NCI-H82 treated with DMSO at 0.1 percent for 48 hours (cell line): ENCODE measurements around the gene BABAM2.
A peak's percentile ranks its signal among the peaks of the same experiment; 100 is the strongest.
"Not testable (repeated sequence)": the region's sequence is repeated elsewhere in the genome, so short reads cannot be mapped to it uniquely, and the experiment has no call there.

Source experiments
- DNase-seq: peaks from one replicate; lab custom pipeline; 2025; ENCODE audit not compliant: unreplicated experiment; lab: John Stamatoyannopoulos, UW

The BABAM2 gene

DNA sequence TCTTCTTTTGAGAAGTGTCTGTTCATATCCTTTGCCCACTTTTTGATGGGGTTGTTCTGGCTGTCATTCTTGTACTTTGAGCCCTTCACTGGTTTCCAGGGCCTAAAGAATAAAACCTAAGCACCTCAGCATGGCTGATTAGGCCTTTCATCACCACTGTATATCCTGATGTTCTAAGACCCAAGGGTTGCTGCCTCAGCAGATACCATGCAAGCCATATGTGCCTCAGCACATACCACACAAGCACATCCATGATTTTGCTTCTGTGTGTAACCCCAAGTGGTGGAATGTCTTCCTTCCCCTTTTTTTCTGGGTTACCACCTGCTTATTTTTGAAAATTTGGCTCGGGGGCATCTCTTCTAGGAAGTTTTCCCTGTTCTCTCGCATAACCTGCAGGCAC, 11.7 kb upstream of the BABAM2 start:
- DNase-seq = no peak

GRCh38 chr2:27881815-27882583, 8.5 kb upstream of the BABAM2 start:
- not testable (repeated sequence) for DNase-seq

DNA sequence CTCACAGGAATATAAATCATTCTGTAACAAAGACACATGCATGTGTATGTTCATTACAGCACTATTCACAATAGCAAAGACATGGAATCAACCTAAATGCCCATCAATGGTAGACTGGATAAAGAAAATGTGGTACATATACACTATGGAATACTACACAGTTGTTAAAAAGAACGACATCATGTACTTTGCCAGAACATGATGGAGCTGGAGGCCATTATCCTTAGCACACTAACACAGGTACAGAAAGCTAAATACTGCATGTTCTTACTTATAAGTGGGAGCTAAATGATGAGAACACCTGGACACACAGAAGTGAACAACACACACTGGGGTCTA, 8.0 kb upstream of the BABAM2 start:
- not testable (repeated sequence) for DNase-seq

DNA sequence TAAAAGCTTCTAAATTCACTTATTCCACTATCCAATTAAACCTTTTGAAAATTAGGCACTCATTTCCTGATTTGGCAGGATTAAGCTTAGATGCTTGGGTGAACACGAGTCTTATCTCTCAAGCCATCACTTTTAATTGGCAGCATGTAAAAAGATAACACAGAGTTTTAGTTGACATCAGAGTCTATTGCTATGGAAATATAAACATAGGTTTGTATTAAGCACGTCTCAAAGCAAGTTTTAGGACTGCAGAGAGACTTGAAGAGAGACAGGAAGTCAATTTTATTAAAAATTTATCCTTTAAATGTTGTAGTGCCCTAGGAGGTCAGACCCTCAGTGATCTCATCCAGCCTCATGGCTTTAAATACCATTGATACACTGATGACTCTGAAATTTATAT, 5.9 kb upstream of the BABAM2 start:
- DNase-seq = peak; percentile 92

GRCh38 chr2:27885234-27885633, 5.3 kb upstream of the BABAM2 start:
- DNase-seq = peak; percentile 80

DNA sequence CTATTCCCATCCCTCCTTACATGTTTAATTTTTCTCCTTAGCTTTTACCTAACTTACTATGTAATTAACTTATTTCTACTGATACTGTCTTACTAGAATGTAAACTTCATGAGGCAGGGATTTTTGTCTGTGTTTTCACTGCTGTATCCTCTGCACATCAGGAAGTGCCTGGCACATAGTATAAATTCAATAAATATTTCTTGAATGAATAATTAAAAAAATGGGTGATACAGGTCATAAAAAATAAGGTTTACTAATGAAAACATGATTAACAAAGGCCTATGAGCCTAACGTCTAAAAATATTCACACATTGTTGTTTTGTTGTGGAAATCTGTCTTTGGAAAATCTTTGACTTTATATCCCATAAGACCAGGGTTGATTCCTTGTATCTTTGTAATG, 4.9 kb upstream of the BABAM2 start:
- DNase-seq = no peak

DNA sequence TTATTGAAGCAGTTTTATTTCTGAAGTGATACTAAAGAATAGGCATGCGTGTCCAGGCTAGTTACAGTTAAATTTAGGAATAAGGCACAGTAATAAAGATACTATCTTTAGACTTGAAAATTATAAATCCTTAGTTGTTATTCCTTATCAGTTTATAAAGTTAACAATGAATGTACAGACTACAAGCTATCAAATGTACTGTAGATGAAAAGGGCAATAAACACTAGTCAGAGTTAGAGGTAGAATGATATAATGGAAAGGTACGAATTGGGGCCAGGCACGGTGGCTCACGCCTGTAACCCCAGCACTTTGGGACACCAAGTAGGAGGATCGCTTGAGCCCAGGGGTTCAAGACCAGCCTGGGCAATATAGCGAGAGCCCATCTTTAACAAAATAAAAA, 4.2 kb upstream of the BABAM2 start:
- no peak for DNase-seq

- DNase-seq = no peak
Measured at GRCh38 chr2:27887111-27887510, 3.4 kb upstream of the BABAM2 start.

GRCh38 chr2:27887830-27888229, 2.7 kb upstream of the BABAM2 start:
- DNase-seq = no peak

DNA sequence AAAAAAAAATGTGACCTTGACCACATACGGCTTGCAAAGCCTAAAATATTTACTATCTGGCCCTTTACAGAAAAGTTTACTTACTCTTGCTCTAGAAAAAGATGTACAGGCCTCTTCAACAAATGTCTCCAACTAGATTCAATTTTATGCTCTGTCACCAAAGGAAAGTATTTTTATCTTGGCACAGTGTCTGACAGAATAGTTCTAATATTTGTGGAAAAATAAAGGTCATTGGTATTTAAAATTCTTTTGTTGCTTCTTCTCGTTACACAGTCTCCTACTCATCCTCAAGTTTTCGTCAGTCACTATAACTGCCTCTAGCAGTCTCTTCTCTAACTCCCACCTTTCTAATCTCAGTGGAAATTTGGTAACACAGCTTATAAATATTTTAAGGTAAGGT, 1.7 kb upstream of the BABAM2 start:
- DNase-seq = no peak

- no peak for DNase-seq
Measured at GRCh38 chr2:27889774-27890145, 769 bp upstream of the BABAM2 start.

DNA sequence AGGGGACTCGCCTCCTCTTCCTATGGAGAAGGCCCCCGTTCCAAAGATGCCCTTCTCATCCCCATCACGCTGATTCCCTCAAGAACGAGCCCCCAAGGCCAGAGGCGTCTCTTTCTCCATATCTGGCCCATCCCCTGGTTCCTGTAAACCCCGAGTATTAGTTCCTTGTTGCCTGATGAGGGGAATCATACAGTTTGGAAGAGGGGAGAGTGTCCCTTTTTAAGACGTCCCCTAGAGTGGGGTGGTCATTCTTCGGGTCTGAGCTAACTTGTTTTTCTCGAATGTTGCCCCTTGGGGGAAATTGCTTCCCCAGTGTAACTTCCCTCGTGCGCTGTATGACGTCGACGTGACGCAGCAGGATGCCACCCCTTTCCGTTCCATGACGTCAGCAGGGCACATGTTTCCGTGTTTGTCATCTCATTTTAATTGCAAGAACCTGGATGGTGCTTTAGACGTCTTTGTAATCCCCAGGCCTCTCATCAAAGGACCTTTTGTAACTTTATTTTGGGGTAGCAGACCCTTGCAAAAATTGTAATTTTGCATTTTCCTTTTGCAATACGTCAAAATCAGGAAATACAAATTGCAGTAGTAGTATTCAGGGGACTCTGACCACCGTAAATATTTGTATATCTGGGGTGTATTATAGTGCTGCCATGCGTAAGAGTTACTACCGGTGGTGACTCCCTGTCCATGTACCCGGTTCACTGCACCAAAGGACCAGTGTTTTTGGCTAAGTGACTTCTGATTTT, 569 bp downstream of the BABAM2 start:
- DNase-seq = peak; percentile 21

- DNase-seq = no peak
Measured at GRCh38 chr2:27891673-27892105, 1.2 kb downstream of the BABAM2 start.

DNA sequence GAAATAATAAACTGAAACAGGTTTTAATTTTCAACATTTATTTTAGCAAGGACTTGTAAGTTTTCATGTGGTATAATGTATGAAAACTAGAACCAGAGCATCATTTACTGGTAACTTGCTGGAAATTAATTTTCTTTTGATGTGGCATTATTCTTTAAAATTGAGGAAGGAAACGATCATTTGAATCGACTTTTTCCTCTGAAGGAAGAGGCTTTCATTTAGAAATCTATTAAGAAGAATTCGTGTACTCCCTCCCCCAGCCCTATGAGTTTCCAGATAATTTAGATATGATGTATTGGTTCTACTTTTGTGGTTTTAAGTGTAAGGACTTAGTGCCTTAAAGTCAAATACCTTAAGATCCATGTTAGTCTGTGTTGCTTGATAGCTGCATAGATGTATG, 2.5 kb downstream of the BABAM2 start:
- DNase-seq = no peak

- DNase-seq = no peak
Measured at GRCh38 chr2:27897717-27898116, 7.2 kb downstream of the BABAM2 start.

GRCh38 chr2:27901234-27901633, 10.7 kb downstream of the BABAM2 start:
- DNase-seq = no peak

DNA sequence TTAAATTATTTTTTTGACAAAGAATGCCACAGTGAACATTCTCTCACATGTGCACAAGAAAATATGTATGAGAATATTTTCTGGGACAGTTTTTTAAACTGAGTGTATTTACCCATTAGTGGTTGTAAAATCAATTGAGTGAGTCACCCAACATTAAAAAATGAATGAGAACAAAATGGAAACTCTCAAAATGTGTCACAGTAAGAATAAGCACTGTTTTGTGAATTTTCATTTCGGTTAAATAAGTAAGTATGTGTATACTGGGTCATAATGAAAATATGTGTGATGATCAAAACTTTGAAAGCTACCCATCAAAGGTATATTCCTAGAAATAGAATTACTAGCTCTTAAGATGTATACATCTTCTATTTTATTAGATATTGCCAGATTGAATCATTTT, 11.6 kb downstream of the BABAM2 start:
- DNase-seq = no peak

- DNase-seq = no peak
Measured at GRCh38 chr2:27903018-27903417, 12.5 kb downstream of the BABAM2 start.

- DNase-seq = no peak
Measured at GRCh38 chr2:27903649-27904404, 13.3 kb downstream of the BABAM2 start.

DNA sequence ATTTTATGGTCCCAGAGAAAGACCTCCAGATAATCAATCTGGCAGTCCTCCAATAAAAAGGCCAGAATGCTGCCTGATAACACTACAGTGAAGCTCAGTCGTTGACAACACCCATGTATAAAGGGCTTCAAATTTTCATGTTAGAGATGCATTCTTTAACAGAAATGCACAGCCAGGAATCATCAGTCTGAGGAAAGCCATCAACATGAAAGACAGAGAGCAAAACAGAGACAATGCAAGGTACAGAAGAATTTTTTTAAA, 13.8 kb downstream of the BABAM2 start:
- DNase-seq = no peak

DNA sequence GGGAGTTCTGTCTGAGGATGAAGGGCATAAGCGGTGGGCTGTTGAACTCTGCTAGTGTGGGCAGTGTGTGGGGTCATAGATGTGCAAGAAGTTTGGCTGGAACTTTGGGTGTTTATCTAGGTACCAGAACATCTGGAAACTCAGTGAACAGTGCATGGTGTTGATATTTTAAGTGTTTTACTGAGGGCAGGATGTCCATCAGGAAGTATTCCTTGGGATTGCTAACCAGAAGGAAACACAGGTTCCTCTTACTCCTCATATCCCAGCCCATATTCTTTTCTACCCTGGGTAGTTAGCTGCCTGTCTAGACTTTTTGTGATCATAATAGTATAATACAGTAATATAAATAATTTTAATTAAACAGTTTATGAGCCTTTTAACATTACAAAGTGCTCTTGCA, 15.5 kb downstream of the BABAM2 start:
- no peak for DNase-seq

- no peak for DNase-seq
Measured at GRCh38 chr2:27907547-27907946, 17.0 kb downstream of the BABAM2 start.
